ENCODE measurements around the gene RIPPLY1. TPM values are rescaled to one million over a fixed set of nuclear protein-coding genes. Genes with fewer than 3 reads are reported as not detected.

The RIPPLY1 gene
- total and polyA plus RNA-seq, 2 donors, result not detected

GRCh38 chrX:106932492-106932923, 29.4 kb upstream of the RIPPLY1 start:
- WGBS, result 84% methylated on average over 4 of the region's 4 CpGs
- H3K4me1 ChIP-seq (ENCODE audit: insufficient read depth), result no peaks in the 10 kb centered on the region
- H3K27ac ChIP-seq (ENCODE audit: low read depth), result no peak overlapping the region
- H3K36me3 ChIP-seq (ENCODE audit: insufficient read depth), result no peaks in the 10 kb centered on the region
- no peak overlapping the region for H3K4me3 ChIP-seq (ENCODE audit: low read depth, low read length)
- DNase-seq (ENCODE audit: extremely low spot score), result no peak

- WGBS, result 88% methylated on average over 3 of the region's 3 CpGs
- no peaks in the 10 kb centered on the region for H3K36me3 ChIP-seq (ENCODE audit: insufficient read depth)
- no peak overlapping the region for H3K27ac ChIP-seq (ENCODE audit: low read depth)
- H3K4me3 ChIP-seq (ENCODE audit: low read depth, low read length), result no peak overlapping the region
- H3K4me1 ChIP-seq (ENCODE audit: insufficient read depth), result no peaks in the 10 kb centered on the region
- no peak for DNase-seq (ENCODE audit: extremely low spot score)
These were observed 28.8 kb upstream of the RIPPLY1 start for GRCh38 chrX:106931831-106932491.

- 94% methylated on average over 4 of the region's 4 CpGs for WGBS
- no peak for DNase-seq (ENCODE audit: extremely low spot score)
- H3K4me1 ChIP-seq (ENCODE audit: insufficient read depth), result no peaks in the 10 kb centered on the region
These were observed 25.1 kb upstream of the RIPPLY1 start for GRCh38 chrX:106928227-106928626.

GRCh38 chrX:106927700-106928099, 24.6 kb upstream of the RIPPLY1 start:
- WGBS, result 53% methylated on average over 5 of the region's 5 CpGs
- H3K4me1 ChIP-seq (ENCODE audit: insufficient read depth), result no peaks in the 10 kb centered on the region
- H3K27ac ChIP-seq (ENCODE audit: low read depth), result no peak overlapping the region
- DNase-seq (ENCODE audit: extremely low spot score), result no peak
- H3K4me3 ChIP-seq (ENCODE audit: low read depth, low read length), result no peak overlapping the region
- no peaks in the 10 kb centered on the region for H3K36me3 ChIP-seq (ENCODE audit: insufficient read depth)

More at GRCh38 chrX:106928227-106928626, 25.1 kb upstream of the RIPPLY1 start:
- Histone ChIP-seq H3K4me3 (ENCODE audit: low read depth, low read length) (no peak overlapping the region), H3K36me3 (ENCODE audit: insufficient read depth) (no peaks in the 10 kb centered on the region), H3K27ac (ENCODE audit: low read depth) (no peak overlapping the region)

GRCh38 chrX:106927023-106927422, 23.9 kb upstream of the RIPPLY1 start:
- H3K4me3 ChIP-seq (ENCODE audit: low read depth, low read length), result no peak overlapping the region
- no peaks in the 10 kb centered on the region for H3K4me1 ChIP-seq (ENCODE audit: insufficient read depth)
- H3K36me3 ChIP-seq (ENCODE audit: insufficient read depth), result no peaks in the 10 kb centered on the region
- 90% methylated on average over 3 of the region's 3 CpGs for WGBS
- no peak overlapping the region for H3K27ac ChIP-seq (ENCODE audit: low read depth)
- no peak for DNase-seq (ENCODE audit: extremely low spot score)

DNA sequence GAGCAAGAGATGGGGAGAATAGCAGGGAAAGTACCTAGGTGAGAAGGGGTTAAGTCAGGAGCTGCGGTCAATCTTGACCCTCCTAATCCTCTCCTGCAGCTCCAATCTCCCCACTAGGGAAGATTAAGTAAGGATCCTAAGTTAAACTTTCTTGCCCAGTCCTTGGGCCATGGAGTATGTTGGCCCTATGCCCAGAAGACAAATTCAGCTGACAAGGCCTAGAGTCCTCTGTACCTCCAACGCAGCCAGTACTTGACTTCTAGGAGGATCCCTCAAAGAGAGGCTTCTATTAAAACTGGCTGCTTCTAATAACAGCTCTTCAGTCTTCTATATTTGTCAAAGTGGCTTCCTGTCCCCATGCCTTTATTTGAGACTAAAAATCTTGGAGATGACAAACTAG, 18.5 kb upstream of the RIPPLY1 start:
- DNase-seq (ENCODE audit: extremely low spot score), result no peak
- 60% methylated on average over 2 of the region's 2 CpGs for WGBS
- no peaks in the 10 kb centered on the region for H3K4me1 ChIP-seq (ENCODE audit: insufficient read depth)
- no peaks in the 10 kb centered on the region for H3K36me3 ChIP-seq (ENCODE audit: insufficient read depth)
- H3K4me3 ChIP-seq (ENCODE audit: low read depth, low read length), result no peak overlapping the region
- no peak overlapping the region for H3K27ac ChIP-seq (ENCODE audit: low read depth)

DNA sequence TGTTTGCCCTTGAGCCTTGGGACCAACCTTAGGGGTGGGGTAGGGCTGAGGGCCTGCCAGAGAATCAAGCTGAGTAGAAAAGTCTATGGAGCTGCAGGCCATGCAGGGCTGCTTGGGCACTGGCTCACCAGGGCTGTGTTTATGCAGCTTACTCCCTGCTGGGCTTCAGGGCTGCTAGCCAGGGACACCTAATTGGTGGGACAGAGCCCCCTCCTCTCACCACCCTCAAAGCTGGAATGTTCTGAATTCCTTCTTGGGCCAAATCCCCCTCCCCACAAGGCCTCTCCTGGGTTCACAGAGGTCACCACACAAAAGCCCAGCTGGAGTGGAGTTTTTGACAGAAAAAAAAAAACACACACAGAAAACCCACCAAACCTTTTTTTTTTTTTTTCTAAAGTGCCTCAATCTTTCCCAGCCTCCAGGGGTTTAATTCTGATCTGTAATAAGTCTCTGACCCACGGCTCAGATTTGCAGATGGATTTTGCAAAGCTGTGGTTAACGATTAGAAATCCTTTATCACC, 16.9 kb upstream of the RIPPLY1 start, which contains the start of gene CLDN2:
Gene CLDN2, plus strand, starts transcription at position 471 of the 521 bp plus-strand sequence. CDS start 7,827 bp downstream, outside the sequence.
- H3K4me3 ChIP-seq (ENCODE audit: low read depth, low read length), result no peak within 1 kb of the TSS
- H3K4me1 ChIP-seq (ENCODE audit: insufficient read depth), result no peaks in the 10 kb centered on the region
- H3K36me3 ChIP-seq (ENCODE audit: insufficient read depth), result no peaks in the 10 kb centered on the region
- no peak for DNase-seq (ENCODE audit: extremely low spot score)
- no peak within 1 kb of the TSS for H3K27ac ChIP-seq (ENCODE audit: low read depth)
- 25% methylated on average over 2 of the region's 2 CpGs for whole genome bisulfite sequencing

GRCh38 chrX:106917830-106918500, 14.8 kb upstream of the RIPPLY1 start:
- Histone ChIP-seq H3K4me3 (ENCODE audit: low read depth, low read length) (no peak overlapping the region), H3K36me3 (ENCODE audit: insufficient read depth) (no peaks in the 10 kb centered on the region), H3K4me1 (ENCODE audit: insufficient read depth) (no peaks in the 10 kb centered on the region), H3K27ac (ENCODE audit: low read depth) (no peak overlapping the region)
- WGBS, result 61% methylated on average over 6 of the region's 6 CpGs
- DNase-seq (ENCODE audit: extremely low spot score), result no peak

GRCh38 chrX:106912864-106913263, 9.7 kb upstream of the RIPPLY1 start:
- Histone ChIP-seq H3K4me1 (ENCODE audit: insufficient read depth) (no peaks in the 10 kb centered on the region), H3K36me3 (ENCODE audit: insufficient read depth) (no peaks in the 10 kb centered on the region), H3K4me3 (ENCODE audit: low read depth, low read length) (no peak overlapping the region), H3K27ac (ENCODE audit: low read depth) (no peak overlapping the region)
- no peak for DNase-seq (ENCODE audit: extremely low spot score)
- WGBS, result 75% methylated on average over 2 of the region's 2 CpGs

GRCh38 chrX:106906361-106906760, 3.2 kb upstream of the RIPPLY1 start:
- peak; percentile 10 for DNase-seq (ENCODE audit: extremely low spot score)

DNA sequence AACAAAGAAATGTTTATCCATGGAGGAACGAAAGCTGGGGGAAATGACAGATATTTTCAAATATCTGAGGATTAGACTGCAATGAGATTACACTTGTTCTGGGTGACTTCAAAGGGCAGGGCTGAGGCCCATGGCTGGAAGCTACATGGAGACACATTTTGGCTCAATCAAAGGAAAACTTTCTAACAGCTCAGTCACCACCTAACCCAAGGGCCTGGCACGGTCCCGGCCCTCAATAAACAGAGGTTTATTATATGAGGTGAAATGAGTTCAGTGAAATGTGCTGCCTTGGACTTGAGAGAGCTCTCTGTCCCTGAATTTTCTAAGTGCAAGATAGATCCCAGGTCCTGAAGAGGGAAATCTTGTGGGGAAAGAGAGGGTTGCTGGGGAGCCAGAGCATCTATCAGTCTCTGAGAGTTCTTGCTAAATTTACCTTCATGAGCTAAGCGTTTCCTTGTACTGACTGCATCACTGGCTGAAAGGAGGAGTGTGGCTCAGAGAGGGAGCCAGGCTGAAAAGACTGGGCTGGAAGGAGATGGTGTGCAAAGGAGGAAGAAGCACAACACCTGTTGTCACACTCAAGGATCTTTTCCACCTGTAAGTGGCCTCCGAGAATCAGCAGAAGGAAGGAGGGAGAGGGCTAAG, 2.0 kb upstream of the RIPPLY1 start:
- H3K27ac ChIP-seq (ENCODE audit: low read depth), result no peak overlapping the region
- WGBS, result 43% methylated on average over 5 of the region's 5 CpGs
- DNase-seq (ENCODE audit: extremely low spot score), result no peak
- H3K36me3 ChIP-seq (ENCODE audit: insufficient read depth), result no peaks in the 10 kb centered on the region
- no peaks in the 10 kb centered on the region for H3K4me1 ChIP-seq (ENCODE audit: insufficient read depth)
- no peak overlapping the region for H3K4me3 ChIP-seq (ENCODE audit: low read depth, low read length)

More at GRCh38 chrX:106906361-106906760, 3.2 kb upstream of the RIPPLY1 start:
- Histone ChIP-seq H3K27ac (ENCODE audit: low read depth) (no peak overlapping the region), H3K4me1 (ENCODE audit: insufficient read depth) (no peaks in the 10 kb centered on the region), H3K4me3 (ENCODE audit: low read depth, low read length) (no peak overlapping the region), H3K36me3 (ENCODE audit: insufficient read depth) (no peaks in the 10 kb centered on the region)
- 56% methylated on average over 6 of the region's 6 CpGs for WGBS

DNA sequence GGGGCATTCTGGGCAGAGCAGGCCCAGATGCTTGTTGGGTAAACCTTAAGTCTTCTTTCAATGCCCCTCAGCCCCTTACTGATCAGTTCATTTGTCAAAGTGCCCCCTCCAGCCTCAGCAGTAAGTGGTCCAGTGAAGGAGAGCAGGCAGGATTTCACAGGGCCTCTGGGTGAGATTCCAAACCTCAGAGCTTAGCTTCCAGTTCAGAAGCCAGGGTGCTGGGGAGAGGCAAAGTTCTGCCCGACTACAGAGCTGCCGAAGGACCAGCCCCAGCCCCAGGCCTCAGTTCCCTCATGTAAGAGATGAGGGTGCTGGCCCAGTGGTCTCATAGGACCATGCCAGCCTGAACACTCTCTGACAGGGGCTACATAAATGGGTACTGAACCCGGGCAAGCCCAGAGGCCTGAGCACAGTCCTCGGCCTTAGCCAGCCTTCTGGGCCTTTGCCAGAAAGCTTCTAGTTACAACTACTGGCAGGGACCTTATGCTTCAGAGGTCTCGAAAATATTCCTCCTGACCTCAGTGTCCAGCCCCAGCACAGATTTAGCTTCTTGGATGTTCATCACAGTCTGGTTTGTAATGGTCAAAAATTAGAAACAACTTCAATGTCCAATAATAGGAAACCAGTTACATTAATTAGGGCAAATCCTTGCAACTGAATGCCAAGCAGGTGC, 851 bp upstream of the RIPPLY1 start:
- no peak for DNase-seq (ENCODE audit: extremely low spot score)
- H3K4me3 ChIP-seq (ENCODE audit: low read depth, low read length), result no peak overlapping the region
- H3K36me3 ChIP-seq (ENCODE audit: insufficient read depth), result no peaks in the 10 kb centered on the region
- 64% methylated on average over 5 of the region's 5 CpGs for WGBS
- H3K4me1 ChIP-seq (ENCODE audit: insufficient read depth), result no peaks in the 10 kb centered on the region
- H3K27ac ChIP-seq (ENCODE audit: low read depth), result no peak overlapping the region

DNA sequence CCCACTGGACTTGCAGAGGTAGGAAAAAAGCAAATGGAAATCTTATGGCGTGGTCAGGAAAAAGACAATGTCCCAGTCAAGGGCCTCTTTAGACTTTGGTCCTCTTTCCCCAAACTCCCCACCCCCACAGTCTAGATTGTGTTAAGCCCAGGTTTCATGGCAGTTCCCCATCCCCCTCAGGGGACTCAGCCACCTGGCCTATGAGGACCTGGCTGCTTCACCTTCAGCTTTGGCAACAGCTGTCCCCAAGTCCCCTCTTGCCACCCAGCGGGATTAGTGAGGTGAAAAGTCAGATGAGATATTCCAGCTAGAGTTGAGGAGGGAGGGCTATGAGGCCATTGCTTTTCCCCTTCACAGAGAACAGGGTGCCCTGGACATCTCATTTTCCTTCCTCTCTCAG, 457 bp downstream of the RIPPLY1 start:
- Histone ChIP-seq H3K27ac (ENCODE audit: low read depth) (no peak overlapping the region), H3K4me1 (ENCODE audit: insufficient read depth) (no peaks in the 10 kb centered on the region)
- 98% methylated on average over 2 of the region's 2 CpGs for WGBS

More for the DNA sequence above, 457 bp downstream of the RIPPLY1 start:
- Histone ChIP-seq H3K36me3 (ENCODE audit: insufficient read depth) (no peaks in the 10 kb centered on the region), H3K4me3 (ENCODE audit: low read depth, low read length) (no peak overlapping the region)
- DNase-seq (ENCODE audit: extremely low spot score), result no peak

Data from urinary bladder (tissue), 4 donors.